DOHH2 (cell line): ENCODE data around the gene SPATC1L.

Experiments
- EZH2phosphoT487 ChIP-seq: fragments of 200-600 bp; sonication (generic); IDR thresholded peaks from 2 replicates; pipeline ENCODE4 v1.6.1; 2017; ENCODE audit warnings: borderline replicate concordance, mild to moderate bottlenecking, antibody characterized with exemption, low read length, moderate library complexity, mixed read lengths
- TF ChIP-seq, protein P1 (sequence below): fragments of 200-600 bp; sonication (generic); IDR thresholded peaks from one replicate; pipeline ENCODE4 v1.5.1; 2014; ENCODE audit warnings: antibody characterized with exemption, mild to moderate bottlenecking, low read depth, low read length; ENCODE audit not compliant: poor library complexity, severe bottlenecking

- TF ChIP-seq, protein P1, sequence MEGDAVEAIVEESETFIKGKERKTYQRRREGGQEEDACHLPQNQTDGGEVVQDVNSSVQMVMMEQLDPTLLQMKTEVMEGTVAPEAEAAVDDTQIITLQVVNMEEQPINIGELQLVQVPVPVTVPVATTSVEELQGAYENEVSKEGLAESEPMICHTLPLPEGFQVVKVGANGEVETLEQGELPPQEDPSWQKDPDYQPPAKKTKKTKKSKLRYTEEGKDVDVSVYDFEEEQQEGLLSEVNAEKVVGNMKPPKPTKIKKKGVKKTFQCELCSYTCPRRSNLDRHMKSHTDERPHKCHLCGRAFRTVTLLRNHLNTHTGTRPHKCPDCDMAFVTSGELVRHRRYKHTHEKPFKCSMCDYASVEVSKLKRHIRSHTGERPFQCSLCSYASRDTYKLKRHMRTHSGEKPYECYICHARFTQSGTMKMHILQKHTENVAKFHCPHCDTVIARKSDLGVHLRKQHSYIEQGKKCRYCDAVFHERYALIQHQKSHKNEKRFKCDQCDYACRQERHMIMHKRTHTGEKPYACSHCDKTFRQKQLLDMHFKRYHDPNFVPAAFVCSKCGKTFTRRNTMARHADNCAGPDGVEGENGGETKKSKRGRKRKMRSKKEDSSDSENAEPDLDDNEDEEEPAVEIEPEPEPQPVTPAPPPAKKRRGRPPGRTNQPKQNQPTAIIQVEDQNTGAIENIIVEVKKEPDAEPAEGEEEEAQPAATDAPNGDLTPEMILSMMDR, result no peak
- no peak for TF ChIP-seq EZH2phosphoT487
Observed at GRCh38 chr21:46187814-46188213, 3.6 kb upstream of the SPATC1L start.
